H9 (cell line): ENCODE measurements around the gene SLC17A1. TPM values are rescaled to one million over a fixed set of nuclear protein-coding genes. Genes with fewer than 3 reads are reported as not detected.

ENCODE experiments used
- DNase-seq: peaks from one replicate; pipeline ENCODE4 v3.0.0-alpha.2; 2017
- H2AFZ ChIP-seq: one replicate; pipeline ENCODE4 v1.6.1; 2013; ENCODE audit warnings: mild to moderate bottlenecking, low read length, control low read depth, moderate library complexity
- H2AK5ac ChIP-seq: 2 replicates; pipeline ENCODE4 v1.6.1; 2013; ENCODE audit warnings: low read length, control low read depth, mixed read lengths; ENCODE audit not compliant: insufficient read length
- H2BK120ac ChIP-seq: one replicate; pipeline ENCODE4 v1.6.1; 2013; ENCODE audit warnings: low read depth, mild to moderate bottlenecking, low read length, control low read depth, inconsistent platforms; ENCODE audit not compliant: poor library complexity, severe bottlenecking
- H2BK12ac ChIP-seq: 2 replicates; pipeline ENCODE4 v1.6.1; 2013; ENCODE audit warnings: low read length, control low read depth, mixed read lengths, low read depth; ENCODE audit not compliant: insufficient read length
- H2BK15ac ChIP-seq: 2 replicates; pipeline ENCODE4 v1.6.1; 2013; ENCODE audit warnings: low read depth, low read length, control low read depth
- H2BK20ac ChIP-seq: one replicate; pipeline ENCODE4 v1.6.1; 2013; ENCODE audit warnings: low read depth, mild to moderate bottlenecking, low read length, control low read depth, inconsistent platforms; ENCODE audit not compliant: poor library complexity, severe bottlenecking
- H2BK5ac ChIP-seq: 2 replicates; pipeline ENCODE4 v1.6.1; 2013; ENCODE audit warnings: low read length, control low read depth, mixed read lengths; ENCODE audit not compliant: insufficient read length
- H3K14ac ChIP-seq: 2 replicates; pipeline ENCODE4 v1.6.1; 2013; ENCODE audit warnings: low read length, control low read depth; ENCODE audit not compliant: insufficient read depth
- H3K18ac ChIP-seq: 2 replicates; pipeline ENCODE4 v1.6.1; 2013; ENCODE audit warnings: low read depth, mild to moderate bottlenecking, mixed read lengths, low read length, control low read depth; ENCODE audit not compliant: insufficient read length
- H3K23ac ChIP-seq: 2 replicates; pipeline ENCODE4 v1.6.1; 2013; ENCODE audit warnings: low read length, control low read depth, mixed read lengths, low read depth; ENCODE audit not compliant: insufficient read length
- H3K23me2 ChIP-seq: 2 replicates; pipeline ENCODE4 v1.6.1; 2013; ENCODE audit warnings: low read depth, mild to moderate bottlenecking, mixed read lengths, low read length, control low read depth; ENCODE audit not compliant: insufficient read length, poor library complexity, severe bottlenecking
- H3K27ac ChIP-seq: 2 replicates; pipeline ENCODE4 v1.5.1; 2013; ENCODE audit warnings: low read length, control low read depth, mixed read lengths, low read depth; ENCODE audit not compliant: insufficient read length
- H3K27me3 ChIP-seq: 2 replicates; pipeline ENCODE4 v1.6.1; 2013; ENCODE audit warnings: low read length, control low read depth, inconsistent platforms; ENCODE audit not compliant: insufficient read depth
- H3K4ac ChIP-seq: 2 replicates; pipeline ENCODE4 v1.6.1; 2013; ENCODE audit warnings: low read depth, mild to moderate bottlenecking, control low read depth, inconsistent platforms, low read length, moderate library complexity
- H3K4me1 ChIP-seq: 2 replicates; pipeline ENCODE4 v1.6.1; 2013; ENCODE audit warnings: low read length, control low read depth, inconsistent platforms; ENCODE audit not compliant: insufficient read depth
- H3K4me2 ChIP-seq: 2 replicates; pipeline ENCODE4 v1.6.1; 2013; ENCODE audit warnings: low read length, control low read depth, mixed read lengths; ENCODE audit not compliant: insufficient read length, insufficient read depth
- H3K56ac ChIP-seq: 2 replicates; pipeline ENCODE4 v1.6.1; 2013; ENCODE audit warnings: low read depth, mild to moderate bottlenecking, mixed read lengths, low read length, control low read depth; ENCODE audit not compliant: insufficient read length
- H3K79me1 ChIP-seq: 2 replicates; pipeline ENCODE4 v1.6.1; 2013; ENCODE audit warnings: low read depth, mild to moderate bottlenecking, moderate library complexity, low read length, control low read depth, inconsistent platforms; ENCODE audit not compliant: insufficient read depth, poor library complexity, severe bottlenecking
- H3K79me2 ChIP-seq: 2 replicates; pipeline ENCODE4 v1.6.1; 2013; ENCODE audit warnings: low read length, control low read depth, inconsistent platforms; ENCODE audit not compliant: insufficient read depth
- H3K9ac ChIP-seq: 2 replicates; pipeline ENCODE4 v1.6.1; 2013; ENCODE audit warnings: low read length, control low read depth, mixed read lengths; ENCODE audit not compliant: insufficient read length; ENCODE audit errors: extremely low read depth
- H3K9me3 ChIP-seq: one replicate; pipeline ENCODE4 v1.6.1; 2013; ENCODE audit warnings: low read depth, low read length, inconsistent platforms; ENCODE audit not compliant: control insufficient read depth
- H3T11ph ChIP-seq: one replicate; pipeline ENCODE4 v1.6.1; 2013; ENCODE audit warnings: mild to moderate bottlenecking, low read length, control low read depth, inconsistent platforms
- H4K20me1 ChIP-seq: one replicate; pipeline ENCODE4 v1.6.1; 2013; ENCODE audit not compliant: control insufficient read depth, insufficient read length, insufficient read depth
- H4K5ac ChIP-seq: 2 replicates; pipeline ENCODE4 v1.6.1; 2013; ENCODE audit warnings: low read depth, mild to moderate bottlenecking, mixed read lengths, low read length, control low read depth; ENCODE audit not compliant: insufficient read length
- H4K8ac ChIP-seq: replicated peaks from 2 replicates; pipeline ENCODE4 v1.6.1; 2013; ENCODE audit warnings: low read length, control low read depth, mixed read lengths, low read depth; ENCODE audit not compliant: insufficient read length
- H4K91ac ChIP-seq: 2 replicates; pipeline ENCODE4 v1.6.1; 2013; ENCODE audit warnings: low read depth, mild to moderate bottlenecking, moderate library complexity, mixed read lengths, low read length, control low read depth; ENCODE audit not compliant: insufficient read length
- H3K27ac Mint-ChIP-seq, 3 experiments: 2 replicates in 2 of 3; 3 replicates in 1 of 3; pipeline ENCODE4 v1.8.0; 2020 to 2021; ENCODE audit warnings: mixed read lengths in 3 of 3, mild to moderate bottlenecking in 1 of 3, moderate library complexity in 1 of 3
- H3K27me3 Mint-ChIP-seq: 2 replicates; pipeline ENCODE4 v1.8.0; 2021; ENCODE audit warnings: low read depth, mild to moderate bottlenecking, moderate library complexity, mixed read lengths
- H3K36me3 Mint-ChIP-seq, 3 experiments: 2 replicates in 2 of 3; 3 replicates in 1 of 3; pipeline ENCODE4 v1.8.0; 2020 to 2021; ENCODE audit warnings: low read depth in 3 of 3, mixed read lengths in 3 of 3; ENCODE audit not compliant: insufficient read depth in 1 of 3
- H3K4me1 Mint-ChIP-seq, 2 experiments: 2 replicates each; pipeline ENCODE4 v1.8.0; 2020; ENCODE audit warnings: mixed read lengths in 2 of 2
- H3K4me3 Mint-ChIP-seq, 2 experiments: 2 replicates in 1 of 2; 3 replicates in 1 of 2; pipeline ENCODE4 v1.8.0; 2020 to 2021; ENCODE audit warnings: mild to moderate bottlenecking in 2 of 2, mixed read lengths in 2 of 2, moderate library complexity in 1 of 2
- H3K9me3 Mint-ChIP-seq, 2 experiments: 2 replicates in 1 of 2; 3 replicates in 1 of 2; pipeline ENCODE4 v1.8.0; 2020; ENCODE audit warnings: mild to moderate bottlenecking in 2 of 2, mixed read lengths in 2 of 2, moderate library complexity in 1 of 2
- CTCF ChIP-seq: fragments of 200-600 bp; sonication (generic); conservative IDR thresholded peaks from 3 replicates; pipeline ENCODE4 v1.8.0; 2021; ENCODE audit warnings: antibody characterized with exemption, mild to moderate bottlenecking
- WGBS: extraction: QIAGEN DNeasy Blood & Tissue Kit; methylation state at CpG from one replicate; pipeline ENCODE4 v1.1.7; 2013; ENCODE audit warnings: missing lambda C conversion rate, low lambda C conversion rate, mixed read lengths; ENCODE audit not compliant: insufficient read length; ENCODE audit errors: extremely low coverage; 5-methylcytosine and 5-hydroxymethylcytosine counted together
- total RNA-seq: library from RNA; stranded (reverse); gene quantifications from 2 replicates; pipeline ENCODE4 v1.2.1, GENCODE V29; 2021

Gene SLC17A1
- total RNA-seq, 1 experiment from 2014 or later, result not detected

- Histone ChIP-seq H2BK120ac (no peak overlapping the region), H2BK12ac (no peak overlapping the region), H4K8ac (peak overlapping the region; percentile 15), H3K23ac (no peak overlapping the region), H3T11ph (no peak overlapping the region), H3K23me2 (no peaks in the 10 kb centered on the region), H3K14ac (no peak overlapping the region), H3K27me3 (no peaks in the 10 kb centered on the region), H3K9ac (no peak overlapping the region), H2AK5ac (no peak overlapping the region), H2AFZ (no peak overlapping the region), H4K5ac (no peak overlapping the region), H3K4me2 (no peak overlapping the region), H2BK5ac (no peak overlapping the region), H3K18ac (no peak overlapping the region), H2BK20ac (no peak overlapping the region), H3K27ac (no peak overlapping the region), H3K79me1 (no peaks in the 10 kb centered on the region), H3K4ac (no peak overlapping the region), H3K4me1 (no peaks in the 10 kb centered on the region), H3K79me2 (no peaks in the 10 kb centered on the region), H3K9me3 (no peaks in the 10 kb centered on the region), H2BK15ac (no peak overlapping the region), H3K56ac (no peak overlapping the region), H4K20me1 (no peaks in the 10 kb centered on the region), H4K91ac (no peak overlapping the region)
- no peak overlapping the region for H3K4me3 Mint-ChIP-seq
- H3K36me3 Mint-ChIP-seq, result no peaks in the 10 kb centered on the region
- no CpG with 5 or more reads among the region's 2 CpGs for WGBS
- no peak overlapping the region for H3K27ac Mint-ChIP-seq
- no peak for DNase-seq
- no peaks in the 10 kb centered on the region for H3K9me3 Mint-ChIP-seq
- H3K27me3 Mint-ChIP-seq, result no peaks in the 10 kb centered on the region
- no peak for TF ChIP-seq CTCF
- no peaks in the 10 kb centered on the region for H3K4me1 Mint-ChIP-seq
Observed at GRCh38 chr6:25794784-25795183, 37.1 kb downstream of the SLC17A1 start.
